Neural cell (in vitro differentiated cells): ENCODE results near the gene ACR.
"Not testable (repeated sequence)": the region's sequence is repeated elsewhere in the genome, so short reads cannot be mapped to it uniquely, and the experiment has no call there.

ENCODE experiments used
- CTCF ChIP-seq: fragments of 450-650 bp; IDR thresholded peaks from 2 replicates; pipeline ENCODE4 v1.5.1; 2014; ENCODE audit warnings: antibody characterized with exemption, mild to moderate bottlenecking, moderate library complexity; ENCODE audit not compliant: poor library complexity, severe bottlenecking
- EP300 ChIP-seq: fragments of 450-650 bp; conservative IDR thresholded peaks from 2 replicates; pipeline ENCODE4 v1.6.1; 2014; ENCODE audit warnings: antibody characterized with exemption, mild to moderate bottlenecking, moderate library complexity; ENCODE audit not compliant: poor library complexity, severe bottlenecking
- EZH2 ChIP-seq: fragments of 200-600, 300-800 bp; shearing (Covaris generic), sonication (generic); IDR thresholded peaks from 2 replicates; pipeline ENCODE4 v1.6.1; 2014; ENCODE audit warnings: antibody characterized with exemption, low read length, borderline replicate concordance, mild to moderate bottlenecking; ENCODE audit not compliant: insufficient read depth, poor library complexity, severe bottlenecking
- MXI1 ChIP-seq: fragments of 450-650 bp; conservative IDR thresholded peaks from 2 replicates; pipeline ENCODE4 v1.6.1; 2014; ENCODE audit warnings: antibody characterized with exemption, mild to moderate bottlenecking; ENCODE audit not compliant: poor library complexity, severe bottlenecking
- POLR2AphosphoS5 ChIP-seq: IDR thresholded peaks from 2 replicates; pipeline ENCODE4 v1.6.1; 2012
- RAD21 ChIP-seq: fragments of 450-650 bp; conservative IDR thresholded peaks from 2 replicates; pipeline ENCODE4 v1.6.1; 2014; ENCODE audit warnings: antibody characterized with exemption, mild to moderate bottlenecking, moderate library complexity
- SMC3 ChIP-seq: fragments of 450-650 bp; conservative IDR thresholded peaks from 2 replicates; pipeline ENCODE4 v1.6.1; 2014; ENCODE audit warnings: antibody characterized with exemption, mild to moderate bottlenecking, moderate library complexity; ENCODE audit not compliant: poor library complexity
- TAF1 ChIP-seq: IDR thresholded peaks from 2 replicates; pipeline ENCODE4 v1.6.1; 2012; ENCODE audit warnings: low read depth
- TF ChIP-seq, protein P1 (sequence below): IDR thresholded peaks from 2 replicates; pipeline ENCODE4 v1.6.1; 2012; ENCODE audit warnings: borderline replicate concordance

GRCh38 chr22:50748630-50749029 lies 10.6 kb downstream of the ACR start:
- not testable (repeated sequence) for TF ChIP-seq CTCF, POLR2AphosphoS5, EP300, RAD21, SMC3, TAF1, EZH2, MXI1
- TF ChIP-seq, protein P1, sequence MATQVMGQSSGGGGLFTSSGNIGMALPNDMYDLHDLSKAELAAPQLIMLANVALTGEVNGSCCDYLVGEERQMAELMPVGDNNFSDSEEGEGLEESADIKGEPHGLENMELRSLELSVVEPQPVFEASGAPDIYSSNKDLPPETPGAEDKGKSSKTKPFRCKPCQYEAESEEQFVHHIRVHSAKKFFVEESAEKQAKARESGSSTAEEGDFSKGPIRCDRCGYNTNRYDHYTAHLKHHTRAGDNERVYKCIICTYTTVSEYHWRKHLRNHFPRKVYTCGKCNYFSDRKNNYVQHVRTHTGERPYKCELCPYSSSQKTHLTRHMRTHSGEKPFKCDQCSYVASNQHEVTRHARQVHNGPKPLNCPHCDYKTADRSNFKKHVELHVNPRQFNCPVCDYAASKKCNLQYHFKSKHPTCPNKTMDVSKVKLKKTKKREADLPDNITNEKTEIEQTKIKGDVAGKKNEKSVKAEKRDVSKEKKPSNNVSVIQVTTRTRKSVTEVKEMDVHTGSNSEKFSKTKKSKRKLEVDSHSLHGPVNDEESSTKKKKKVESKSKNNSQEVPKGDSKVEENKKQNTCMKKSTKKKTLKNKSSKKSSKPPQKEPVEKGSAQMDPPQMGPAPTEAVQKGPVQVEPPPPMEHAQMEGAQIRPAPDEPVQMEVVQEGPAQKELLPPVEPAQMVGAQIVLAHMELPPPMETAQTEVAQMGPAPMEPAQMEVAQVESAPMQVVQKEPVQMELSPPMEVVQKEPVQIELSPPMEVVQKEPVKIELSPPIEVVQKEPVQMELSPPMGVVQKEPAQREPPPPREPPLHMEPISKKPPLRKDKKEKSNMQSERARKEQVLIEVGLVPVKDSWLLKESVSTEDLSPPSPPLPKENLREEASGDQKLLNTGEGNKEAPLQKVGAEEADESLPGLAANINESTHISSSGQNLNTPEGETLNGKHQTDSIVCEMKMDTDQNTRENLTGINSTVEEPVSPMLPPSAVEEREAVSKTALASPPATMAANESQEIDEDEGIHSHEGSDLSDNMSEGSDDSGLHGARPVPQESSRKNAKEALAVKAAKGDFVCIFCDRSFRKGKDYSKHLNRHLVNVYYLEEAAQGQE: not testable (repeated sequence)
